ENCODE results near the gene LIMA1.

DNA sequence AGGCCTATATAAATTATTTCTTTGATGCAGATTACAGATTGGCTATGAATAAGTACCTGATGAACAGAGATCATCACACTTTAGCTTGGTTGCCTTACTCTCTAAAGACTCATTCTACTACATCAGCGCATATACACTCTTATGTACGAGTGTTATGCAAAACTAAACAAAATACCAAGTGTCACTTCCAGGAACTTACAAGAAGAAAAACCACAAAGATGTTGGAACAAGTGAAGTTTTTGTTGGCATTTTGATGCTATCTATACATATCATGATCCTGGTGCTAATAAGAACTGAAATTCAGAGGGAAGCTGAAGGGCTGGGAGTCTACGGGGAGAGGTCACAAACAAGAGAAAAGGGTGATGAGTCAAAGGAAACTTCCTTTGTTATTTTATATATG is 68.3 kb downstream of the LIMA1 start:
- TF ChIP-seq, protein P1, sequence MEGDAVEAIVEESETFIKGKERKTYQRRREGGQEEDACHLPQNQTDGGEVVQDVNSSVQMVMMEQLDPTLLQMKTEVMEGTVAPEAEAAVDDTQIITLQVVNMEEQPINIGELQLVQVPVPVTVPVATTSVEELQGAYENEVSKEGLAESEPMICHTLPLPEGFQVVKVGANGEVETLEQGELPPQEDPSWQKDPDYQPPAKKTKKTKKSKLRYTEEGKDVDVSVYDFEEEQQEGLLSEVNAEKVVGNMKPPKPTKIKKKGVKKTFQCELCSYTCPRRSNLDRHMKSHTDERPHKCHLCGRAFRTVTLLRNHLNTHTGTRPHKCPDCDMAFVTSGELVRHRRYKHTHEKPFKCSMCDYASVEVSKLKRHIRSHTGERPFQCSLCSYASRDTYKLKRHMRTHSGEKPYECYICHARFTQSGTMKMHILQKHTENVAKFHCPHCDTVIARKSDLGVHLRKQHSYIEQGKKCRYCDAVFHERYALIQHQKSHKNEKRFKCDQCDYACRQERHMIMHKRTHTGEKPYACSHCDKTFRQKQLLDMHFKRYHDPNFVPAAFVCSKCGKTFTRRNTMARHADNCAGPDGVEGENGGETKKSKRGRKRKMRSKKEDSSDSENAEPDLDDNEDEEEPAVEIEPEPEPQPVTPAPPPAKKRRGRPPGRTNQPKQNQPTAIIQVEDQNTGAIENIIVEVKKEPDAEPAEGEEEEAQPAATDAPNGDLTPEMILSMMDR (conservative IDR thresholded peaks at IDR 0.05): no peak
- no peak for TF ChIP-seq ZFX (IDR thresholded peaks at IDR 0.05)
